Astrocyte of the cerebellum (primary cell): ENCODE measurements around the gene IL17RD.

Experiments
- DNase-seq: peaks from one replicate; pipeline ENCODE4 v3.0.0-alpha.2; 2011; ENCODE audit warnings: low read depth
- H3K4me3 ChIP-seq: 2 replicates; pipeline ENCODE4 v1.5.1; 2011; ENCODE audit warnings: mild to moderate bottlenecking, low read depth, low read length, moderate library complexity
- CTCF ChIP-seq: IDR thresholded peaks from 2 replicates; pipeline ENCODE4 v1.5.1; 2012; ENCODE audit warnings: low read length, low read depth, moderate library complexity, mild to moderate bottlenecking; ENCODE audit errors: missing control alignments
- in situ Hi-C: cut with HindIII; loops from 2 replicates; pipeline ENCODE4 v1.10.0; 2017; ENCODE audit warnings: low sequenced_read_pairs

Gene IL17RD

GRCh38 chr3:57062101-57062631 lies 103.0 kb downstream of the IL17RD start:
- H3K4me3 ChIP-seq: no peak overlapping the region
- no peak for DNase-seq
- in situ Hi-C loops: no loop called here
- TF ChIP-seq CTCF: no peak

- H3K4me3 ChIP-seq: no peak overlapping the region
- in situ Hi-C loops: no loop called here
- no peak for DNase-seq
- TF ChIP-seq CTCF: no peak
Measured at GRCh38 chr3:57061556-57061955, 103.6 kb downstream of the IL17RD start.

- peak; percentile 72 for DNase-seq
- no peak within 1 kb of the TSS for H3K4me3 ChIP-seq
- TF ChIP-seq CTCF: no peak
- in situ Hi-C loops: no loop called here
Measured at GRCh38 chr3:57060089-57060821, 104.9 kb downstream of the IL17RD start, which contains the start of gene SPATA12. Gene SPATA12, plus strand, starts transcription at chr3:57060664. Its CDS starts 13,031 bp downstream, at chr3:57073695.

GRCh38 chr3:57059411-57059810 lies 105.7 kb downstream of the IL17RD start:
- no peak overlapping the region for H3K4me3 ChIP-seq
- DNase-seq: no peak
- TF ChIP-seq CTCF: no peak
- in situ Hi-C loops: loop anchor here (5.0 kb wide), 1 partner anchor 42 kb away; no protein-coding TSS in a partner anchor

- in situ Hi-C loops: loop anchor here (5.0 kb wide), 1 partner anchor 40 kb away; no protein-coding TSS in a partner anchor
- no peak for TF ChIP-seq CTCF
- H3K4me3 ChIP-seq: no peak overlapping the region
- DNase-seq: no peak
Measured at GRCh38 chr3:57057351-57057750, 107.8 kb downstream of the IL17RD start.

GRCh38 chr3:57053122-57053521 lies 112.0 kb downstream of the IL17RD start:
- in situ Hi-C loops: no loop called here
- no peak overlapping the region for H3K4me3 ChIP-seq
- no peak for DNase-seq
- no peak for TF ChIP-seq CTCF
